HG03097 (cell line): Measurements from ENCODE around the gene ROR1.

ENCODE experiments used
- ATAC-seq: cut with Tn5 transposase; IDR thresholded peaks from one replicate; pipeline ENCODE4 v1.9.1; 2021; ENCODE audit not compliant: unreplicated experiment, low FRiP score

Gene ROR1

DNA sequence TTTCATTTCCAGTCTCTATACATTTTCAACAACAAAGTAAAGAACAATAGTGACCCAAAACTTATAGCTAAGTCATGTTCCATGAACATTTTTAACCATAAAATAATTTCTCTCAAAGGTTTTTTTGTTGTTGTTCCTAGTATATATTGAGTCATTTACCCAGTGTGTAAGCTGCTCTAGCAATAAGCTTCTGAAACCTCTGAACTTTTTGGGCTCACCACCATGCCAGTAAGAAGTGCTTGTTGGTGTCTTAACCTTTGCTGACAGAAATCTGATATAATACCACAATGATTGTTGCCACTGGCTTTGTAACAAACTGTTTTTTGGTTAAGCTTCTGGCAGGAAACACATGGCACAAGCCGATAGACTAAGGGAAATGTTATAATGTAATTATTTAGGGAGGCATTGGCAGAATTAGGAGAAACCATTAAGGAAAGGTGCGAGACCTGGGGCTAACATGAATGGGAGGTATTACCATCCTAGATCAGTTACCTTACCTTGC, 377.0 kb downstream of the ROR1 start:
- no peak for ATAC-seq

DNA sequence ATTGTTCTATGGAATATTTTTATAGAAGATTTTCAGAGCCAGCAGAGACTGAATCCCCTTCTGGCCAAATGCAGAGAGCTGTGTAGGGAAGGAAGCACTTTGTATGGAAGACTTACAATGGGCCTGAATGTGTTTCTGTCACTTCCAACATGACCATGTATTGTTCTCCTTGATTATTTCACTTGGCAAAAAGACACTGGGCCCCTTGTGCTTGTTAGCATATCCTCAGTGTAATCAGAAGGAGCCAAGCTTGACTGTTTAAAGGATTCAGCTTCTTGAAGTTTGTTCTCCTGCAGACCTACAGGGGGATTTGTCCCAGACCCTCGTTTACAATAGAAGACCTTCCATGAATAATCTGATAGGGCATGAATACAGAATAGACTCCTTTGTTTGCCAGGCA, 381.5 kb downstream of the ROR1 start:
- ATAC-seq, result no peak

DNA sequence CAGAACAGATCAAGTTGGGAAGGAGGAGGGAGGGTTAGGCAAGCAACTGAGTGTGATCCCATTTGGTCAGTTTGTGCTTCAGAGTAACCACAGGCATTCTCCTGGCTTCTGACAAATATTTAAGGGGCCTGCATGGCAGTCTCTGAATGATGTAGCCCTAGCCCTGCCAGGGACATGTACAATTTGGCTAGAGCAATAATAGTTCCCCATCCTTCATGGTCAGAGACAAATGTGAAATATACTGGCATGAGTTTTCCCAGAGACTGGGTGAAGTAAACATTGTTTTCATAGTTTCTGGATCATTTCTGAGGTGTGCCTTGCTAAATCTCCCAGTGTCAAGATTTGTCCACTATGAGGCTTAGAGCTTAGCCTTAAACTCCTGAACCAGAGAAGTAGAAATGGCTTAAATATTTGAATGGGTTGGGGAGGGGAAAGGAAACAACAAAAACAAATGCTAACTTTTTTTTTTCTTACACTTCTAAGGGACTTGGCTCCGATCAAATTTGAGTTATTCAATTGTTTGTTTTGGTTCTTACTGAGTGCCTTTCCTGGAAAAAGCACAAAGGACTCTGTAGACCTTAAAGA, 387.6 kb downstream of the ROR1 start:
- no peak for ATAC-seq

DNA sequence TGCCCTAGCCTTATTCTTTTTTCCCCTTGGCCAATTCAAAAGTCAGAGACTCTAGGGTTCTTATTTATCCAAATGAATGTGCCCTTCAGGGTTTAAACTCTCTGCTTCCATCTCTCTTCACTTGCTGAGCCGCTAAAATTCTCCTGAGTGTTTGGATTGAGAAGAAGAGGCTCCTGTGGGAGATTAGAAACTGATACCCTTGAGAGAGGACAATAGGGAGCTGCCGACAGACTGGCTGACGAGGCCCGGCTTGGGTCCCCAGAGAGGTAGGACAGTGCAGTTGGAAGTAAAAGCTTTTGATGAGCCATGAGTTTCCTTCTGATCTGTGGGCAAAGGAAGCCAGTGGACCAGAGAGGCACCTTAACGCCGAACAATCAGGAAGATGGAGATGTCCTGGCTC, 388.3 kb downstream of the ROR1 start:
- no peak for ATAC-seq

DNA sequence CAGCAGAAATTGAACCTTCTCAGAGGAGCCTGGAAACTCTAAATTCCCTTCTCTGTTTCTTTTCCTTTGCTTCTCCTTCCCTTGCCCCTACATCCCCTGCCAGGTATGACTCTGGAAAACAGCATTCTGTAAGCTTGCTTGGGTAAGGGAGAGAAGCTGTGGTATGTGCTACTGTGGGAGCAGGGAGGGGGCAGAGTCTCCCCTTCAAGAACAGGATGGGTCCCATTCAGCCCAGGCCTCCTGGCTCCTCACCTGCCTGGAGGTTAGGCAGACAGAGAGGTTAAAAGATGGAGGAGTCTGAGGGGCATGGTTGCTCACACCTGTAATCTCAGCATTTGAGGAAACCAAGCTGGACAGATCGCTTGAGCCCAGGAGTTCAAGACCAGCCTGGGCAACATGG, 389.0 kb downstream of the ROR1 start:
- ATAC-seq, result no peak

DNA sequence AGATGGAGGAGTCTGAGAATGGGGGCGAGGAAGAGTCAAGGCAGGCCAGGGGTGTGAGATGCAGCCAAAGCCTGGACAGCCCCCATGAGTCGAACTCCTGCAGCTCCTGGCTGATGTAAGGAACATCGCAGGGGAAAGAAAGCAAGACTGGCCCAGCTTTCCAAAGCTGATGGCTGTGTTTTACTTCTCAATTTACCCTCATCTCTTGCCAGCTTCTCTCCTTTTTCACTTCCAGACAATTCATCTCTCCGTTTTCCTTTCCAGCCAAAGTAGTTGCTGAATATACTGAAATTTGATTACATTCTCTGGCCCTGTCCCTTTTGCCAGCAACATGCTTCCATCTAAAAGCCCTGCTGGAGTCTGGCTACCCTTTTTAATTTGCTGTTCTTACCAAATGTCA, 389.6 kb downstream of the ROR1 start:
- no peak for ATAC-seq

DNA sequence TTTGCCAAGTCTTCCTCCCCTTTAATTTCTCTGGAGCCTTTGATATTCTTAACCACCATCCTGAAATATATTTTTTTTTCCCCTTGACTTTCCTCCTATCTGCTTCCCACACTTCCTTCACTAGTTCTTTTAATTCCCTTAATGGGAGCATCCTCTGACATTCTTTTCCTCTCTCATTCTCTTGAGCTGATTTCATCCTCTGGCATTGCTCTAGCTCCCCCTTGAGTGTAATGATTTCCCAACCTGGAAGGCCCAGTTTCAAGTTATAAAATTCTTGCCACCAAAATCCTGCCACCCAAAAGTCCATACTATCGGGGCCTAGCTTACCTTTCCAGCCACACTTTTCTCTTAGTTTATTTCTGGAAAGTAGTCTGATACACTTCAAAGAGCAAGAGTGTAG, 390.2 kb downstream of the ROR1 start:
- ATAC-seq, result no peak

DNA sequence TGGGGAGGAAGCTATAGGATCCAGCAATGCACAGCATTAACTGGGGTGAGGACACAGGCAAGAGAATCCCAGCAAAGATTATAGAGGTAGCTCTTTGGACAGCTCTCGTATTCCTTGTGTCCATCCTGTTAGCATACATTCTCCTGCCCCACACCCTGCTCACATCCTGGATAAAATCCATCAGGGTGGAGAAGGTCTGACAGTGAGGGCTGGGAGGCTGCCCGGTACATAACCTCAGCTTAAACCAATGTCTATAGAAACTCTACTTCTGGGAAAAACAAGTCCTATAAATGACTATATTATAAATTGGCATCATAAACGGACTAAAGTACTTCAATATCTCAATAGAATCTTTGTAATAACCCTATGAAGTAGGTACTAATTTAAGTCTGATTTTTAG, 392.8 kb downstream of the ROR1 start:
- no peak for ATAC-seq

DNA sequence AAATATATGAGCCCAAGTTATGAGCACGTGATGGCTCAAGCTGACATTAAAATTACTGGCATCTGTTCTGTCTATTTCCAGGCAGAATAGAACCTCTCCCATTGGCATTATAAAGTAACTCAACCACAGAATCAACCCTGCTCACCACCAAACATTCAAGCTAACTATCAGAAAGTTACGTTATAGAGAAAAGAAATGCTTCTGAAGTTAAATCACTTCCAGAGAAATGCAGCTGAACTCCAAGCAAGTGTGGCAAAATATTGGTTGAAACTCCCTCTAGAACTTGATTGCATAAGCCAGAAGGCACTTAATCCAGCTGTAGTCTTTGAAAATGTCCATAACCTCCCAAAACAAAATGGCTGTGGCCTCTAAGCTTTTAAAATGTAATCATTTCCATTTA, 393.4 kb downstream of the ROR1 start:
- ATAC-seq, result no peak

DNA sequence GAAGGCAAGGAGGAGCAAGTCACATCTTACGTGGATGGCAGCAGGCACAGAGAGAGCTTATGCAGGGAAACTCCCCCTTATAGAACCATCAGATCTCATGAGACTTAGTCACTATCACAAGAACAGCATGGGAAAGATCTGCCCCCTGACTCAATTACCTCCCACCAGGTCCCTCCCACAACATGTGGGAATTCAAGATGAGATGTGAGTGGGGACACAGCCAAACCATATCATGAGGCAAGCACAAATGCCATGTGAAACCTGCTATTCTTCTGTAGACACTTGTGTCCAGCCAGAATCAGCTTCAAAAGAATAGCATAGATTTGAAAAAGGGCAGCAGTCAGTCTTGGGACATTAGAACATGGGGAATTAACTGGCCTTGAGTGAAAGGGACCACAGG, 397.4 kb downstream of the ROR1 start:
- ATAC-seq, result no peak

DNA sequence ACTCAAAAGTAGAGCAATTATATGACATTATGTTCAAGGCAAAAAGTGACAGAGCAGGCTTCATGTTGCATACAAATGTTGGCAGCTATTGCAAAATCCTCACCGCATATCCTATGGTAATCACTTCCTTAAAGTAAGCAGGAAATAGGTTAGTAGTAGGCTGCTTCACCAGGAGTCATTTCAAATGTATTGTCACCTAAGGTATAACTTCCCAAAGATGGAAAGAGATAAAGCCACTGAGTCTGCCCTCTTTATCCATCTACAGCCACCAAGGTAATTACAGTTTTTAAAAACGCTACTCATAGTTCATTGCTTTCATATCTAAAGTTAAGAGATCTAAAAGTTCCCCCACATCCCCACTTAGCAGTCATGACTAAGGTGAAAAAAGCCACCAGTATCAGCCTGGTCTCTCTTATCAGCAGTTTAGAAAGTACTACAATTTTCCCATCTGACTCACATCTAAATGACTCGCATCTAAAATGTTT, 398.0 kb downstream of the ROR1 start:
- ATAC-seq, result peak; percentile 67

DNA sequence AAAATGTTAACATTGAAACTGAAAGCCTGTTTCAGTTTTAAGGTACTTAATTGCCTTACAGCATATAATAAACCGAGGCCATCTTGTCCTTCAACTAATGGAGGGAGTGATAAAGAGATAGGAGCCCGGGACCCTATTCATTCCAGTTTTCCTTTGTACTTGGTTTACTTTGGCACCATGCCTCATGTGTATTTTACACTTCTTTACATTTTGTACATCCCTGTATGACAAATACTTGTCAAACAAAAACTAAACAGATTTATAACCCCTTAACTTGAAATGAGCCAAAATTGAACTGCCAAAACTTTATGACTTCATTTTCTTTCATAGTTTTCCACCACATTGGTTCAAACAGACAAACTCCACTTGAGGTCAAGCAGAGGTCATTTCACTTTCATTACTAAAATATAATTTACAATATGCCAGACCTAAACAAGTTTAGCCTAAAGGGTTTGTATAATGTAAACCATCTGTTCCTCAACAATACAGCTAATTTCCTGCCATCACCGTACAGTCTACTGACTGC, 398.7 kb downstream of the ROR1 start:
- ATAC-seq, result no peak

DNA sequence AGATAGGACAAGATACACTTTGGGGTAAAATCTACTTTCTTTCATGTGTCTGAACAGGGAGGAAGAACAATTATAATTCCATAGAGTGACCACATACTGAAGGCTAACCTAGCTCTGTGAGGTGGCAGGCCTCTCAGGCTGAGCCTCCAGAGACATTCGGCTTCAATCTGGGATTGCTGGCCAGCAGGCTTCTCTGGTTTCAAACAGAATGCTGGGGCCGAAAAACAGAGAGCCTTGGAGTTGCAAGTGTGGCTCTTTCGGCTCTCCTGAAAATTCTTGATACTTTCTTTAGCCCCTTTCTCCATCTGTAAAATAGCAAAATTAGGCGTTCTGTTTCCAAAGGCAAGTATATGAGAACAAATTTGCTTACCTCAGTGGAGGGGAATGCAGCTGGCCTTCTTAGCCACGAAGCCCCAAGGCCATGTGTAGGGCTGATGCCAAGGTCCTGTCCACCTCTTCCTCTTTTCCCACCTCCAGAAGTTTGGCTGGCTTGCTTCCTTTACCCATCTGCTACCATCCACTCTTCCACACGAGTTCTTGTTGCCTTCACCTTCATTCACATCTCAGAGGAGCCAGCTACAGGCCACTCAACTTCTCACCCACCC, 399.6 kb downstream of the ROR1 start:
- ATAC-seq, result no peak

DNA sequence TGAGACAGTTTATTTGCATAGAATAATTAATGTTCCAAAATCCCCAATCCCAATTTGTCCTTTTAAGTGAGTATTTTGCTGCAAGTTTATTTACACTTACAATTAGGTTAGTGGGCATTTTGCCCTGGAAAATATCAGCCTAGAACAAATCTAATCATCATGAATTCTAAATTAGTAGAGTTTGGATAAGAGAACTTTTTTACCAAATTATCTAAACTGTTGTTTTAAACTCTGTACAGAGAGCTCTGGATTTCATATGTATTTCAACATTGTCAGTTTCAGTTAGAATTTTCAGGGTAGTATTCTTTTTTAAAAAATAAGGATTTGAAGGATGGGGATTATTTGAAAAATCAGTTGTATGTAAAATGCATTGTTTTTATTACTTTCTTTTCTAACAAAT, 401.8 kb downstream of the ROR1 start:
- ATAC-seq, result no peak

DNA sequence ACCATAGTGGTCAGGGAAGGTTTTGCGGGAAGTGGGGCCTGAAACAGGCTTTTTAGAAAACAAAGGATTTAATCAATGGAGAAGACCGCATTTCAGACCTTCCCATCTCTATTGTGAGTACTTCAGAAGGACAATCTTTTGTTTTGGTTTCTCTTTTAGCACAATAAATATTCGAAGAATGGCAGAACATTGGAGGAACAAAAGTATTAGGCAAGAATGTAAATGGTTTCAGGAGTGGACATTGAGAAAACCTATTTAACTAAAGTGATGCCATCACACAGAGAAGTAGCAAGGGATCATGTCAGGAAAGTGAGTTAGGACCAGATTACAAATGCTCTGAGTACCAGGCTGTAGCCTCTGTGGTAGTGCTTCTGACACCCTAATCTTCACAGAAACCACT, 402.8 kb downstream of the ROR1 start:
- no peak for ATAC-seq

DNA sequence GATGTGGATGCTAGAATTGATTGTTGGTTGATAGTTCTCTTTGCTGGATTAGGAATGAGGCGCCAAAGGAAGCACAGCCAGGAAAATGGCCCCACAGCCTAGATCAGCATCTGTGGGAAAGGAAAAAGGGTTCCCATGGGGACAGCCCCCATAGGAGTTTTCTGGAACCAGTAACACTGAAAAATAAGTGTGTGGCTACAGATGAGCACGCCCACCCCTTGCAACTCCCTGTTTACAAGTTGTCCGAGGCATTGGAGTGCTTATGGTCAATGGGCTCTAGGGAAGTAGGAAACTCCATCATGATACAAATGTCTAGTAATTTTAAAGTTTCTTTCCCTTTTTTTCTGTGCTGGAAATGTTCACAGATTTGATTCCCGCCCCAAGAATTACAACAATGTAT, 405.8 kb downstream of the ROR1 start:
- no peak for ATAC-seq

DNA sequence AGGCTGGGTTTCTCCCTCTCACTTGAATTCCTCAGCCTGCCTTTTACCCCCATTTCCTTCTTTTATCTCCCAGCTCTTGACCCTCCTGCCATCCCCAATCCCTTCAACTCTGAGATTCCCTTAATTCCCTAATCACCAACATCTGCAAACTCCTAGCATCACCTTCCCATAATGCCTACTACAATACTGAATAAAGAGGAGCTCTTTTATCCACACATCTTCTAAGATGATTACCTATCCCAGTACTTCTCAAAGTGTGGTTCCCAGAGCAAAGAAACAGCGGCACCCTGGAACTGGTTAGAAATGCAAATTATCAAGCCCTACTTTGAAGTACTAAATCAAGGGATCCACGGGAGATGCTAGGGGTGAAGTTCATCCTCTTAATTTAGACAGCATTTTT, 408.4 kb downstream of the ROR1 start:
- no peak for ATAC-seq

DNA sequence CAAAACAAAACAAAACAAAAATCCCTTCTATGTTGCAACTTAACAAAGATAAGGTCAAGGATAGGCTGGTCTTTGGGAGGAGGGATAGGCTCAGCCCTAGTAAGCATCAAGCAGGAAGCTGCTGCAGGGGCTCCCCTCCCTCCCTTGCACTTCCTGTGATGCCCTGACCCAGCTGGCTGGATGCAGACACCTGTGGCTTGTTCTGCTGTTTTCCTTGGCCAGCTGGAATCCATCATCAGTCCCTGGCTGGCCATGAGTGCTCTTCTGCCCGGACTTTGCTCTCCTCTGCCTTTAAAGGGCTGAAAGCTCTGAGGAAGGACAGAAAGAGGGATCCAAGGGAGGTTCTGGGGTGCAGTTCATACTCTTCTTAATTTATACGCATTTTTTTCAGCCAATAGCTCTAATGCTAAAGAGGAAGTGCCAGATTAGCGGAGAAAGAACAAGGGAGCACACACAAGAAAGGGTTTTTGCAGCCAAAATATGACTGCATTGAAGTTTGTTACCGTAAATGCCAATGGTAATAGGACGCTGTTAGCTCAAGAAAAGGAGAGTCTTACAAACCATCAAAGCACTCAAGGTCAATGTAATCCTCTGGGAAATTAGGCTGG, 409.7 kb downstream of the ROR1 start:
- no peak for ATAC-seq

DNA sequence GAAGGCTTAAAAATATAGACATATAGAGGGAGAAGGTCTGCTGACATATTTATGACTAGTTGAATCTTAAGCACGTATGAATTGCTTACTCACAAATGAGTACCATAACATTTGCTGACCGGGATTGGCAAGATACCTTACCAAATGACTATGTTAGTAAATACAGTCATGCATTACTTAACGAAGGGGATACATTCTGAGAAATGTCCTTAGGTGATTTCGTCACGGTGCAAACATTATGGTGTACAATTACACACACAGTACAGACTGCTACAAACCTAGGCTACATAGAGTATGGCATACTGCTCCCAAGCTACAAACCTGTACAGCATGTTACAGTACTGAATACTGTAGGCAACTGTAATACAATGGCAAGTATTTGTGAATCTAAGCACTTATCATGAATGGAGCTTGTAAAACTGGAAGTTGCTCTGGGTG, 410.2 kb downstream of the ROR1 start:
- no peak for ATAC-seq

DNA sequence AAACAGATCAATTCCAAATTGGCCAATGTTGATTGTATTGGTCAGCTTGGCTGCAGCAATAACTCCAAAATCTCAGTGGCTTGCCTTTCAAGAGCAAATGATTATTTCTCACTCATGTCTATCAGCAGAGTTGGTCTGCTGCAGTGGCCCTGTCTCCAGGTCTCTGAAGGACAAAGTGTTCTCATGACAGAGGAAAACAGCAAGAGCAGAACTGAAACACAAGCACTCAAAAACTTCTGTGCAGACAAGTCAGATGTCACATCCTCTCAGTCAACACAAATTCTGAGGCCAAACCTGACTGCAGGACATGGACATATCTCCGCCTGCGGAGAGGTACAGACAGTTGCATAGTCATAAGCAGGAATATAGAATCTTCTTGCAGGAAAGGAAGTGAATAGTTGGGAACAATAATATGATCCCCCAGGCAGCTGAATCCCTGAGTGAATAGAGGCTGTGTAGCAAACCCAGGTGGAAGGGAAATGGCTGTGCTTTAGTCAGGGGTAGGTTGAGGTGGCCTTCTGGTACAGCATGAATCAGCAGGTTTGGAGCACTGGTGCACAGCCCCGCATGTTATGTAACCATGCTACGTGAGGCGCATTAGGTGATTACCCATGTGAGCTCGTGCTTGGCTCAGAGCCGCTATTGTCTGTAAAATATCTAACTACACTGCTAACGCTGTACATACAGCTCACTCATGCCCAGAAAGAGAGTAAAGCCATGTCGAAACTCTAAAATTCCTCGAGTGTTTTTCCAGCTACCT, 412.5 kb downstream of the ROR1 start:
- no peak for ATAC-seq

DNA sequence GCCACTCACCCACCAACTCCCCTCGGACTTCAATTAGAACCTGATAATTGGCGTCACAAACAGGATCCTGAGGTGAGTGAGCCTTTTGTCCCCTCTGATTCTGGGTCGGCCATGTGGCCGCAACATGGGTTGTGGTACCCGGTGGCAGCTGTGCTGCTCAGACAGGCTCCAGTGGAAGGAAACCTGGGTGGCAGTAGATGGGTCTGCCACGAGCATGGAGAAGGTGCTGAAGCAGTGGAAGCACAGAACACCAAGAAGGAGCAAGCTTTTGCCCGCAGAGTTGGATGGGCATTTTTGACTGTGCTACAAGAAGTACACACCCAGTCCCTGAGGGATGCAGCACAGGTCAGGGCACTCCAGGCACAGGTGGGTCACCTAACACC, 413.1 kb downstream of the ROR1 start:
- ATAC-seq, result no peak
